SK-N-SH (cell line): ENCODE measurements around the gene HLA-DOB. TPM values are rescaled to one million over a fixed set of nuclear protein-coding genes. Genes with fewer than 3 reads are reported as not detected.

Experiments
- CTCF ChIA-PET: fragments of 300-600, 350-600 bp; formaldehyde crosslinking; extraction: SDS; loops from one replicate; lab custom pipeline; 2021; lab: Yijun Ruan, JAX
- POLR2A ChIA-PET: fragments of 350-600 bp; sonication (Branson Sonifier 250); formaldehyde crosslinking; extraction: SDS; loops from one replicate; lab custom pipeline; 2020; ENCODE audit warnings: antibody characterized with exemption, inconsistent platforms; lab: Yijun Ruan, JAX
- DNase-seq: peaks from one replicate; pipeline ENCODE4 v3.0.0; 2012
- H2AFZ ChIP-seq: fragments of 200-600 bp; sonication (generic); 2 replicates; pipeline ENCODE4 v1.8.1; 2016; ENCODE audit warnings: antibody characterized with exemption, mild to moderate bottlenecking, low read depth
- H3F3A ChIP-seq: fragments of 200-600 bp; sonication (generic); replicated peaks from 2 replicates; pipeline ENCODE3; 2016; ENCODE audit warnings: antibody characterized with exemption, mild to moderate bottlenecking; ENCODE audit not compliant: insufficient read depth
- H3K27ac ChIP-seq, 2 experiments: fragments of 200-500 bp in 1 of 2; fragments of 200-600 bp in 1 of 2; sonication (Bioruptor generic) in 1 of 2; sonication (generic), shearing (Covaris generic) in 1 of 2; 2 replicates each; pipeline versions ENCODE4 v1.5.1 to v1.6.1; 2014 to 2016; ENCODE audit warnings: low read depth in 2 of 2, inconsistent platforms in 1 of 2, low read length in 1 of 2, mild to moderate bottlenecking in 1 of 2, mixed read lengths in 1 of 2
- H3K27me3 ChIP-seq: fragments of 200-600 bp; sonication (generic), shearing (Covaris generic); 2 replicates; pipeline ENCODE4 v1.6.1; 2016; ENCODE audit warnings: mixed run types; ENCODE audit not compliant: insufficient read depth
- H3K36me3 ChIP-seq, 2 experiments: fragments of 200-500 bp in 1 of 2; fragments of 200-600 bp in 1 of 2; sonication (Bioruptor generic) in 1 of 2; sonication (generic) in 1 of 2; replicated peaks in 1 of 2; 2 replicates each; pipeline versions ENCODE3 to v1.5.1; 2014 to 2016; ENCODE audit warnings: low read length in 1 of 2, mild to moderate bottlenecking in 1 of 2; ENCODE audit not compliant: insufficient read depth in 2 of 2, control insufficient read depth in 1 of 2
- H3K4me1 ChIP-seq, 2 experiments: fragments of 200-500 bp in 1 of 2; fragments of 200-600 bp in 1 of 2; sonication (Bioruptor generic) in 1 of 2; sonication (generic), shearing (Covaris generic) in 1 of 2; 2 replicates each; pipeline versions ENCODE4 v1.5.1 to v1.6.1; 2014 to 2016; ENCODE audit warnings: low read depth in 1 of 2, low read length in 1 of 2, mixed run types in 1 of 2; ENCODE audit not compliant: insufficient read depth in 2 of 2, control insufficient read depth in 1 of 2
- H3K4me2 ChIP-seq: fragments of 200-600 bp; sonication (generic), shearing (Covaris generic); 2 replicates; pipeline ENCODE4 v1.6.1; 2017; ENCODE audit warnings: mixed run types
- H3K4me3 ChIP-seq, 2 experiments: fragments of 200-500 bp in 1 of 2; fragments of 200-600 bp in 1 of 2; sonication (Bioruptor generic) in 1 of 2; sonication (generic), shearing (Covaris generic) in 1 of 2; 2 replicates each; pipeline versions ENCODE4 v1.5.1 to v1.8.1; 2014 to 2016; ENCODE audit warnings: low read depth in 2 of 2, inconsistent platforms in 1 of 2, low read length in 1 of 2, mild to moderate bottlenecking in 1 of 2, mixed read lengths in 1 of 2, moderate library complexity in 1 of 2
- H3K79me2 ChIP-seq: fragments of 200-600 bp; sonication (generic); 2 replicates; pipeline ENCODE4 v1.8.1; 2017; ENCODE audit warnings: mild to moderate bottlenecking; ENCODE audit not compliant: insufficient read depth
- H3K9ac ChIP-seq: fragments of 200-600 bp; sonication (generic); 2 replicates; pipeline ENCODE4 v1.6.1; 2017; ENCODE audit warnings: mixed run types
- H3K9me2 ChIP-seq: fragments of 200-600 bp; sonication (generic); 2 replicates; pipeline ENCODE4 v1.6.1; 2017; ENCODE audit warnings: mixed run types
- H3K9me3 ChIP-seq: fragments of 200-600 bp; sonication (generic); 2 replicates; pipeline ENCODE4 v1.6.1; 2017; ENCODE audit warnings: mixed run types, mild to moderate bottlenecking, moderate library complexity
- H4K20me1 ChIP-seq: fragments of 200-600 bp; sonication (generic); 2 replicates; pipeline ENCODE4 v1.6.1; 2017; ENCODE audit warnings: mild to moderate bottlenecking, mixed run types; ENCODE audit not compliant: insufficient read depth
- CHD2 ChIP-seq: fragments of 150-350 bp; IDR thresholded peaks from 2 replicates; pipeline ENCODE4 v1.6.1; 2018; ENCODE audit warnings: low read length; ENCODE audit not compliant: partially characterized antibody
- CTCF ChIP-seq: fragments of 200-600 bp; sonication (generic); IDR thresholded peaks from 2 replicates; pipeline ENCODE4 v1.6.1; 2017; ENCODE audit warnings: antibody characterized with exemption, mild to moderate bottlenecking, moderate library complexity
- ELF1 ChIP-seq: IDR thresholded peaks from 2 replicates; pipeline ENCODE4 v1.4.0; 2012
- FOXJ3 ChIP-seq: sonication (generic); formaldehyde crosslinking; IDR thresholded peaks from 2 replicates; pipeline ENCODE4 v1.5.1; 2020; ENCODE audit warnings: mild to moderate bottlenecking, missing genetic modification reagents
- FOXM1 ChIP-seq: IDR thresholded peaks from 2 replicates; pipeline ENCODE4 v1.4.0; 2012; ENCODE audit warnings: low read depth, mild to moderate bottlenecking
- GATA2 ChIP-seq: sonication (generic); formaldehyde crosslinking; IDR thresholded peaks from 2 replicates; pipeline ENCODE4 v1.5.0; 2020; ENCODE audit warnings: mild to moderate bottlenecking, missing genetic modification reagents
- IRF3 ChIP-seq: fragments of 150-350 bp; IDR thresholded peaks from 2 replicates; pipeline ENCODE4 v1.6.1; 2016; ENCODE audit warnings: mild to moderate bottlenecking, low read depth, low read length
- JUND ChIP-seq: IDR thresholded peaks from 2 replicates; pipeline ENCODE4 v1.4.0; 2012
- MAX ChIP-seq: IDR thresholded peaks from 2 replicates; pipeline ENCODE4 v1.4.0; 2012; ENCODE audit warnings: low read depth
- NFIC ChIP-seq: IDR thresholded peaks from 2 replicates; pipeline ENCODE4 v1.4.0; 2012; ENCODE audit warnings: borderline replicate concordance
- NRF1 ChIP-seq: IDR thresholded peaks from 2 replicates; pipeline ENCODE4 v1.6.1; 2012; ENCODE audit warnings: low read depth, mild to moderate bottlenecking, low read length
- PBX3 ChIP-seq: IDR thresholded peaks from 2 replicates; pipeline ENCODE4; 2012
- POLR2AphosphoS5 ChIP-seq: IDR thresholded peaks from 2 replicates; pipeline ENCODE4 v1.6.1; 2012; ENCODE audit warnings: low read depth, low read length
- RFX5 ChIP-seq: IDR thresholded peaks from 2 replicates; pipeline ENCODE4 v1.6.1; 2012; ENCODE audit warnings: mild to moderate bottlenecking, improper control_type of control experiment, low read length
- TAF1 ChIP-seq: IDR thresholded peaks from 2 replicates; pipeline ENCODE4 v1.6.1; 2012; ENCODE audit warnings: low read depth, mild to moderate bottlenecking, low read length, moderate library complexity, borderline replicate concordance
- TEAD4 ChIP-seq: IDR thresholded peaks from 2 replicates; pipeline ENCODE4 v1.4.0; 2012; ENCODE audit warnings: mild to moderate bottlenecking, borderline replicate concordance; ENCODE audit not compliant: insufficient read depth
- USF1 ChIP-seq: IDR thresholded peaks from 2 replicates; pipeline ENCODE4 v1.4.0; 2012; ENCODE audit warnings: low read depth, borderline replicate concordance
- USF2 ChIP-seq: fragments of 150-350 bp; IDR thresholded peaks from 2 replicates; pipeline ENCODE4 v1.6.1; 2017; ENCODE audit warnings: antibody characterized with exemption, low read length, low read depth, borderline replicate concordance
- YY1 ChIP-seq: IDR thresholded peaks from 2 replicates; pipeline ENCODE4 v1.4.0; 2012; ENCODE audit warnings: low read depth, mild to moderate bottlenecking
- ZBTB33 ChIP-seq: IDR thresholded peaks from 2 replicates; pipeline ENCODE4 v1.4.0; 2012; ENCODE audit warnings: low read depth, borderline replicate concordance
- WGBS: methylation state at CpG from one replicate; pipeline ENCODE4 v1.1.6; 2017; ENCODE audit warnings: low lambda C conversion rate; 5-methylcytosine and 5-hydroxymethylcytosine counted together
- polyA plus RNA-seq, 3 experiments: library from polyadenylated mRNA; depleted of rRNA; stranded (reverse); fragments of >200 nt; gene quantifications; 2 replicates each; pipeline ENCODE4 v1.2.3, GENCODE V29; 2012

The HLA-DOB gene
- polyA plus RNA-seq, 1 of the 3 experiments (the other 2 are of a cell fraction): not detected

- no peak overlapping the region for H2AFZ ChIP-seq
- no peaks in the 10 kb centered on the region for H3F3A ChIP-seq
- no peaks in the 10 kb centered on the region for H3K79me2 ChIP-seq
- no peak overlapping the region for H3K27ac ChIP-seq
- no peaks in the 10 kb centered on the region for H3K4me1 ChIP-seq
- no peak for TF ChIP-seq TEAD4
- no peak for TF ChIP-seq MAX
- no peak for TF ChIP-seq TAF1
- TF ChIP-seq JUND: no peak
- no peak for TF ChIP-seq FOXJ3 (CRISPR knock-in tag)
- no peak for TF ChIP-seq CHD2
- TF ChIP-seq USF1: no peak
- TF ChIP-seq USF2: no peak
- TF ChIP-seq GATA2: no peak
- no peak for TF ChIP-seq POLR2AphosphoS5
- no peak for TF ChIP-seq NRF1
- TF ChIP-seq NFIC: no peak
- CTCF ChIA-PET: interaction anchor here (1.2 to 5.5 kb wide), 2 partner anchors 8 to 184 kb away, joined by 3 to 70 read pairs; partner anchors contain the start of gene TAP2
- H3K4me2 ChIP-seq: no peak overlapping the region
- H3K9me2 ChIP-seq: no peaks in the 10 kb centered on the region
- POLR2A ChIA-PET: no interaction called here
- H3K9me3 ChIP-seq: no peaks in the 10 kb centered on the region
- H3K27me3 ChIP-seq: no peaks in the 10 kb centered on the region
- no peak overlapping the region for H3K9ac ChIP-seq
- no peak overlapping the region for H3K4me3 ChIP-seq
- DNase-seq: no peak
- H4K20me1 ChIP-seq: no peaks in the 10 kb centered on the region
- peaks cover 8 to 20% of the 10 kb centered on the region in 2 experiments for H3K36me3 ChIP-seq
- 98% methylated on average over 5 of the region's 5 CpGs for WGBS
Observed at GRCh38 chr6:32830017-32830416, 13.2 kb upstream of the HLA-DOB start.

GRCh38 chr6:32829495-32829894 lies 12.7 kb upstream of the HLA-DOB start:
- Histone ChIP-seq H3K9ac (no peak overlapping the region), H3K9me3 (no peaks in the 10 kb centered on the region), H3K4me2 (no peak overlapping the region), H4K20me1 (no peaks in the 10 kb centered on the region), H3K27me3 (no peaks in the 10 kb centered on the region), H3K36me3 (peaks cover 8 to 18% of the 10 kb centered on the region in 2 experiments), H3K79me2 (no peaks in the 10 kb centered on the region), H2AFZ (no peak overlapping the region), H3K9me2 (no peaks in the 10 kb centered on the region), H3K27ac (no peak overlapping the region), H3K4me3 (no peak overlapping the region), H3F3A (no peaks in the 10 kb centered on the region), H3K4me1 (no peaks in the 10 kb centered on the region)
- ChIA-PET CTCF (interaction anchor here (5.5 to 7.2 kb wide), 2 partner anchors 9 to 40 kb away, joined by 70 to 76 read pairs; partner anchors contain the start of gene TAP2), POLR2A (no interaction called here)
- WGBS: 75% methylated on average over 7 of the region's 7 CpGs
- no peak for DNase-seq
- TF ChIP-seq FOXJ3 (CRISPR knock-in tag): no peak
- TF ChIP-seq NFIC: no peak
- TF ChIP-seq ZBTB33: no peak
- TF ChIP-seq TAF1: no peak
- no peak for TF ChIP-seq PBX3
- no peak for TF ChIP-seq JUND
- no peak for TF ChIP-seq RFX5
- TF ChIP-seq IRF3: no peak
- TF ChIP-seq FOXM1: no peak
- TF ChIP-seq ELF1: no peak
- TF ChIP-seq NRF1: no peak
- no peak for TF ChIP-seq YY1
- TF ChIP-seq CTCF: no peak
